Liver (tissue), 9 donors: ENCODE measurements around the gene UBXN6. TPM values are rescaled to one million over a fixed set of nuclear protein-coding genes. Genes with fewer than 3 reads are reported as not detected.

ENCODE experiments used
- DNase-seq: peaks from one replicate; pipeline ENCODE4 v3.0.0-alpha.2; 2017; ENCODE audit warnings: low spot score
- H3K27ac ChIP-seq, 2 donors: one replicate each; pipeline ENCODE4 v1.7.0; 2013; ENCODE audit warnings: inconsistent platforms in 2 of 2, low read length in 2 of 2, control low read depth in 1 of 2, low read depth in 1 of 2, mild to moderate bottlenecking in 1 of 2
- H3K27me3 ChIP-seq, 4 donors: one replicate each; pipeline versions ENCODE4 v1.6.1 to v1.7.0; 2013; ENCODE audit warnings: low read length in 3 of 4, inconsistent platforms in 1 of 4, mild to moderate bottlenecking in 1 of 4, moderate library complexity in 1 of 4; ENCODE audit not compliant: control insufficient read depth in 4 of 4, insufficient read depth in 4 of 4
- H3K36me3 ChIP-seq, 4 donors: one replicate each; pipeline versions ENCODE4 v1.6.1 to v1.7.0; 2013; ENCODE audit warnings: low read length in 3 of 4, mild to moderate bottlenecking in 3 of 4, low read depth in 1 of 4, moderate library complexity in 1 of 4; ENCODE audit not compliant: control insufficient read depth in 4 of 4, insufficient read depth in 3 of 4
- H3K4me1 ChIP-seq, 4 donors: one replicate each; pipeline versions ENCODE4 v1.6.1 to v1.7.0; 2013; ENCODE audit warnings: low read length in 3 of 4, mild to moderate bottlenecking in 3 of 4, moderate library complexity in 1 of 4; ENCODE audit not compliant: control insufficient read depth in 4 of 4, insufficient read depth in 4 of 4
- H3K4me3 ChIP-seq, 3 donors: one replicate each; pipeline versions ENCODE4 v1.6.1 to v1.7.0; 2013; ENCODE audit warnings: low read length in 3 of 3, control low read depth in 1 of 3, low read depth in 1 of 3, mild to moderate bottlenecking in 1 of 3
- H3K9ac ChIP-seq, 2 donors: one replicate each; pipeline ENCODE4 v1.7.0; 2013; ENCODE audit warnings: low read length in 2 of 2, mild to moderate bottlenecking in 2 of 2, moderate library complexity in 2 of 2, control low read depth in 1 of 2, low read depth in 1 of 2
- H3K9me3 ChIP-seq, 4 donors: one replicate each; pipeline versions ENCODE4 v1.6.1 to v1.7.0; 2013; ENCODE audit warnings: low read length in 3 of 4; ENCODE audit not compliant: control insufficient read depth in 4 of 4
- EGR1 ChIP-seq, 2 donors: IDR thresholded peaks; 2 replicates each; pipeline ENCODE4 v1.6.1; 2016 to 2018; ENCODE audit warnings: antibody characterized with exemption in 2 of 2, low read depth in 2 of 2
- FOXA1 ChIP-seq: IDR thresholded peaks from 2 replicates; pipeline ENCODE4 v1.6.1; 2016; ENCODE audit warnings: antibody characterized with exemption
- FOXA2 ChIP-seq: IDR thresholded peaks from 2 replicates; pipeline ENCODE4 v1.6.1; 2016; ENCODE audit warnings: antibody characterized with exemption
- GABPA ChIP-seq, 2 donors: IDR thresholded peaks in 1 of 2; conservative IDR thresholded peaks in 1 of 2; 2 replicates each; pipeline ENCODE4 v1.6.1; 2016; ENCODE audit warnings: antibody characterized with exemption in 2 of 2, mild to moderate bottlenecking in 1 of 2, moderate library complexity in 1 of 2
- HNF4A ChIP-seq, 2 donors: conservative IDR thresholded peaks; 2 replicates each; pipeline ENCODE4 v1.6.1; 2016; ENCODE audit warnings: antibody characterized with exemption in 2 of 2, mild to moderate bottlenecking in 2 of 2
- HNF4G ChIP-seq: IDR thresholded peaks from 2 replicates; pipeline ENCODE4 v1.6.1; 2016; ENCODE audit warnings: antibody characterized with exemption
- JUND ChIP-seq, 2 donors: IDR thresholded peaks; 2 replicates each; pipeline ENCODE4 v1.6.1; 2016; ENCODE audit warnings: antibody characterized with exemption in 2 of 2
- NR2F2 ChIP-seq: IDR thresholded peaks from 2 replicates; pipeline ENCODE4 v1.6.1; 2016; ENCODE audit warnings: antibody characterized with exemption
- RAD21 ChIP-seq, 2 donors: IDR thresholded peaks; 2 replicates each; pipeline ENCODE4 v1.6.1; 2016; ENCODE audit warnings: antibody characterized with exemption in 2 of 2, mild to moderate bottlenecking in 2 of 2
- RXRA ChIP-seq, 2 donors: IDR thresholded peaks; 2 replicates each; pipeline ENCODE4 v1.6.1; 2017 to 2018; ENCODE audit warnings: antibody characterized with exemption in 2 of 2, mild to moderate bottlenecking in 1 of 2
- SP1 ChIP-seq: IDR thresholded peaks from 2 replicates; pipeline ENCODE4 v1.6.1; 2018; ENCODE audit warnings: antibody characterized with exemption, mild to moderate bottlenecking
- TAF1 ChIP-seq: conservative IDR thresholded peaks from 2 replicates; pipeline ENCODE4 v1.6.1; 2016; ENCODE audit warnings: antibody characterized with exemption, mild to moderate bottlenecking
- YY1 ChIP-seq: IDR thresholded peaks from 2 replicates; pipeline ENCODE4 v1.6.1; 2016; ENCODE audit warnings: antibody characterized with exemption, mild to moderate bottlenecking
- WGBS: extraction: QIAGEN DNeasy Blood & Tissue Kit; methylation state at CpG from one replicate; pipeline ENCODE4 v1.1.7; 2013; 5-methylcytosine and 5-hydroxymethylcytosine counted together
- polyA plus RNA-seq, 2 donors: library from polyadenylated mRNA; stranded (reverse) in 1 of 2; unstranded in 1 of 2; fragments of 200-250 nt in 1 of 2; fragments of >200 nt in 1 of 2; fragmentation: Nextera tagmentation in 1 of 2; extraction: Ambion mirVana in 1 of 2; gene quantifications; one replicate each; pipeline versions ENCODE4 v1.2.1 to v1.2.3, GENCODE V29; 2013 to 2015
- total RNA-seq, 2 donors: library from RNA; depleted of rRNA; stranded (reverse); fragments of >200 nt; gene quantifications; one replicate each; pipeline ENCODE4 v1.2.3, GENCODE V29; 2014
- TF ChIP-seq, protein P1 (sequence below): IDR thresholded peaks from 2 replicates; pipeline ENCODE4 v1.6.1; 2016; ENCODE audit warnings: antibody characterized with exemption
- TF ChIP-seq, protein P2 (sequence below): IDR thresholded peaks from 2 replicates; pipeline ENCODE4 v1.6.1; 2016; ENCODE audit warnings: antibody characterized with exemption
- TF ChIP-seq, protein P3 (sequence below): fragments of 150-350 bp; IDR thresholded peaks from 2 replicates; pipeline ENCODE4 v1.5.1; 2017; ENCODE audit warnings: improper control_type of control experiment, low read depth, low read length; ENCODE audit not compliant: missing input control
- TF ChIP-seq, protein P4 (sequence below): IDR thresholded peaks from 2 replicates; pipeline ENCODE4 v1.6.1; 2016; ENCODE audit warnings: antibody characterized with exemption
- TF ChIP-seq, protein P5 (sequence below): IDR thresholded peaks from 2 replicates; pipeline ENCODE4 v1.6.1; 2016; ENCODE audit warnings: antibody characterized with exemption, mild to moderate bottlenecking
- donor health status: healthy.
- donor health status: healthy.
- donor health status: healthy.
- donor health status: healthy.
- donor health status: healthy.

The UBXN6 gene
- total and polyA plus RNA-seq, 4 donors, result 33.0 to 92.3 (median 54.0) TPM

DNA sequence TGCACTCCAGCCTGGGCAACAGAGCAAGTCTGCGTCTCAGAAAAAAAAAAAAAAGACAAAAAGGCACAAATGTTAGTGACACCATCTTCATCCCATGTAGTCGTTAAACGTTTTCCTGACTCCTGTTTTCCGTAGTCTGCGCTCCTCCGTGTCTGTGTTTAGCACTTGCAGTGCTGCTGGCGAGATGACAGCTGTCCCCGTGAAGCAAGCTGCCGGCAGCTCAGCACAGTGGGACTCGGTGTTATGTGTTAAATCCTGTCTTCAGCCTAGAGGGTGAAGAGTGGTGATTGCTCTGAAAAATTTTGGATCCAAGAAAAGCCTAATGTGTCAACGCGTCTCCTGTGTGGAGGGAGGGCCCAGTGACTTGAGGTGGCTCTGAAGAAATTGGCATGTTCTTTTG lies 18.4 kb downstream of the UBXN6 start (continued):
- no peak for TF ChIP-seq TAF1

DNA sequence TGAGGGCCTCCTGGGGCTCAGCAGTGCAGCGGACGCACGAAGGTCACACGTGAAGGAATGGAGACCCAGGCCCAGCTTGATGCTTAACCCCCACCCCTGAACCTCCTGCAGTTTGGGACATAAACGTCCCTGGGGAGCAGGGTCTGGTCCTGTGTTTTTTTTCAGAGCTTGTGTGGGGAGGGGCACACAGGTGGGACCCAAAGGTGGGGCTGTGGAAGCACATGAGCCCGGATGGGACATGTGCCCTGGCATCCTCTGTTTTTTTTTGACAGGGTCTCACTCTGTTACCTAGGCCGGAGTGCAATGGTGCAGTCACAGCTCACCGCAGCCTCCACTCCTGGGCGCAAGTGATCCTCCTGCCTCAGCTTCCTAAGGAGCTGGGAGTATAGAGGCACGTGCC lies 20.5 kb downstream of the UBXN6 start:
- WGBS, result 95% methylated on average over 10 of the region's 10 CpGs
- Histone ChIP-seq H3K4me3 (no peak overlapping the region), H3K4me1 (no peaks in the 10 kb centered on the region), H3K27ac (no peak overlapping the region), H3K9ac (no peak overlapping the region), H3K36me3 (peaks cover 0 to 5% (median 0%) of the 10 kb centered on the region in 4 donors), H3K27me3 (no peaks in the 10 kb centered on the region), H3K9me3 (no peaks in the 10 kb centered on the region)
- TF ChIP-seq NR2F2, result no peak
- TF ChIP-seq, protein P1, sequence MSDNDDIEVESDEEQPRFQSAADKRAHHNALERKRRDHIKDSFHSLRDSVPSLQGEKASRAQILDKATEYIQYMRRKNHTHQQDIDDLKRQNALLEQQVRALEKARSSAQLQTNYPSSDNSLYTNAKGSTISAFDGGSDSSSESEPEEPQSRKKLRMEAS, result no peak
- no peak for TF ChIP-seq HNF4G
- TF ChIP-seq JUND (IDR thresholded peaks at IDR 0.05), result no peak
- TF ChIP-seq, protein P2, sequence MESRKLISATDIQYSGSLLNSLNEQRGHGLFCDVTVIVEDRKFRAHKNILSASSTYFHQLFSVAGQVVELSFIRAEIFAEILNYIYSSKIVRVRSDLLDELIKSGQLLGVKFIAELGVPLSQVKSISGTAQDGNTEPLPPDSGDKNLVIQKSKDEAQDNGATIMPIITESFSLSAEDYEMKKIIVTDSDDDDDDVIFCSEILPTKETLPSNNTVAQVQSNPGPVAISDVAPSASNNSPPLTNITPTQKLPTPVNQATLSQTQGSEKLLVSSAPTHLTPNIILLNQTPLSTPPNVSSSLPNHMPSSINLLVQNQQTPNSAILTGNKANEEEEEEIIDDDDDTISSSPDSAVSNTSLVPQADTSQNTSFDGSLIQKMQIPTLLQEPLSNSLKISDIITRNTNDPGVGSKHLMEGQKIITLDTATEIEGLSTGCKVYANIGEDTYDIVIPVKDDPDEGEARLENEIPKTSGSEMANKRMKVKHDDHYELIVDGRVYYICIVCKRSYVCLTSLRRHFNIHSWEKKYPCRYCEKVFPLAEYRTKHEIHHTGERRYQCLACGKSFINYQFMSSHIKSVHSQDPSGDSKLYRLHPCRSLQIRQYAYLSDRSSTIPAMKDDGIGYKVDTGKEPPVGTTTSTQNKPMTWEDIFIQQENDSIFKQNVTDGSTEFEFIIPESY, result no peak
- no peak for TF ChIP-seq FOXA1
- TF ChIP-seq RAD21 (IDR thresholded peaks at IDR 0.05), result no peak
- TF ChIP-seq SP1, result no peak
- no peak for TF ChIP-seq RXRA (IDR thresholded peaks at IDR 0.05)
- TF ChIP-seq, protein P3, sequence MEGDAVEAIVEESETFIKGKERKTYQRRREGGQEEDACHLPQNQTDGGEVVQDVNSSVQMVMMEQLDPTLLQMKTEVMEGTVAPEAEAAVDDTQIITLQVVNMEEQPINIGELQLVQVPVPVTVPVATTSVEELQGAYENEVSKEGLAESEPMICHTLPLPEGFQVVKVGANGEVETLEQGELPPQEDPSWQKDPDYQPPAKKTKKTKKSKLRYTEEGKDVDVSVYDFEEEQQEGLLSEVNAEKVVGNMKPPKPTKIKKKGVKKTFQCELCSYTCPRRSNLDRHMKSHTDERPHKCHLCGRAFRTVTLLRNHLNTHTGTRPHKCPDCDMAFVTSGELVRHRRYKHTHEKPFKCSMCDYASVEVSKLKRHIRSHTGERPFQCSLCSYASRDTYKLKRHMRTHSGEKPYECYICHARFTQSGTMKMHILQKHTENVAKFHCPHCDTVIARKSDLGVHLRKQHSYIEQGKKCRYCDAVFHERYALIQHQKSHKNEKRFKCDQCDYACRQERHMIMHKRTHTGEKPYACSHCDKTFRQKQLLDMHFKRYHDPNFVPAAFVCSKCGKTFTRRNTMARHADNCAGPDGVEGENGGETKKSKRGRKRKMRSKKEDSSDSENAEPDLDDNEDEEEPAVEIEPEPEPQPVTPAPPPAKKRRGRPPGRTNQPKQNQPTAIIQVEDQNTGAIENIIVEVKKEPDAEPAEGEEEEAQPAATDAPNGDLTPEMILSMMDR, result no peak
- TF ChIP-seq, protein P4, sequence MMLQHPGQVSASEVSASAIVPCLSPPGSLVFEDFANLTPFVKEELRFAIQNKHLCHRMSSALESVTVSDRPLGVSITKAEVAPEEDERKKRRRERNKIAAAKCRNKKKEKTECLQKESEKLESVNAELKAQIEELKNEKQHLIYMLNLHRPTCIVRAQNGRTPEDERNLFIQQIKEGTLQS, result no peak
- no peak for TF ChIP-seq EGR1 (IDR thresholded peaks at IDR 0.05; ENCODE audit: low read depth in 2 of 2)
- TF ChIP-seq HNF4A (conservative IDR thresholded peaks at IDR 0.05), result no peak
- TF ChIP-seq, protein P5, sequence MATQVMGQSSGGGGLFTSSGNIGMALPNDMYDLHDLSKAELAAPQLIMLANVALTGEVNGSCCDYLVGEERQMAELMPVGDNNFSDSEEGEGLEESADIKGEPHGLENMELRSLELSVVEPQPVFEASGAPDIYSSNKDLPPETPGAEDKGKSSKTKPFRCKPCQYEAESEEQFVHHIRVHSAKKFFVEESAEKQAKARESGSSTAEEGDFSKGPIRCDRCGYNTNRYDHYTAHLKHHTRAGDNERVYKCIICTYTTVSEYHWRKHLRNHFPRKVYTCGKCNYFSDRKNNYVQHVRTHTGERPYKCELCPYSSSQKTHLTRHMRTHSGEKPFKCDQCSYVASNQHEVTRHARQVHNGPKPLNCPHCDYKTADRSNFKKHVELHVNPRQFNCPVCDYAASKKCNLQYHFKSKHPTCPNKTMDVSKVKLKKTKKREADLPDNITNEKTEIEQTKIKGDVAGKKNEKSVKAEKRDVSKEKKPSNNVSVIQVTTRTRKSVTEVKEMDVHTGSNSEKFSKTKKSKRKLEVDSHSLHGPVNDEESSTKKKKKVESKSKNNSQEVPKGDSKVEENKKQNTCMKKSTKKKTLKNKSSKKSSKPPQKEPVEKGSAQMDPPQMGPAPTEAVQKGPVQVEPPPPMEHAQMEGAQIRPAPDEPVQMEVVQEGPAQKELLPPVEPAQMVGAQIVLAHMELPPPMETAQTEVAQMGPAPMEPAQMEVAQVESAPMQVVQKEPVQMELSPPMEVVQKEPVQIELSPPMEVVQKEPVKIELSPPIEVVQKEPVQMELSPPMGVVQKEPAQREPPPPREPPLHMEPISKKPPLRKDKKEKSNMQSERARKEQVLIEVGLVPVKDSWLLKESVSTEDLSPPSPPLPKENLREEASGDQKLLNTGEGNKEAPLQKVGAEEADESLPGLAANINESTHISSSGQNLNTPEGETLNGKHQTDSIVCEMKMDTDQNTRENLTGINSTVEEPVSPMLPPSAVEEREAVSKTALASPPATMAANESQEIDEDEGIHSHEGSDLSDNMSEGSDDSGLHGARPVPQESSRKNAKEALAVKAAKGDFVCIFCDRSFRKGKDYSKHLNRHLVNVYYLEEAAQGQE, result no peak
- TF ChIP-seq YY1, result no peak
- TF ChIP-seq FOXA2, result no peak
- TF ChIP-seq GABPA (IDR thresholded peaks at IDR 0.05 in 1 of 2, conservative IDR thresholded peaks at IDR 0.05 in 1 of 2), result no peak
- TF ChIP-seq TAF1, result no peak
- DNase-seq, result no peak
